ENCODE data around the gene CAMK1D. TPM values are rescaled to one million over a fixed set of nuclear protein-coding genes. Genes with fewer than 3 reads are reported as not detected.

CAMK1D gene
- 6.3 TPM in 2 replicates for total RNA-seq

DNA sequence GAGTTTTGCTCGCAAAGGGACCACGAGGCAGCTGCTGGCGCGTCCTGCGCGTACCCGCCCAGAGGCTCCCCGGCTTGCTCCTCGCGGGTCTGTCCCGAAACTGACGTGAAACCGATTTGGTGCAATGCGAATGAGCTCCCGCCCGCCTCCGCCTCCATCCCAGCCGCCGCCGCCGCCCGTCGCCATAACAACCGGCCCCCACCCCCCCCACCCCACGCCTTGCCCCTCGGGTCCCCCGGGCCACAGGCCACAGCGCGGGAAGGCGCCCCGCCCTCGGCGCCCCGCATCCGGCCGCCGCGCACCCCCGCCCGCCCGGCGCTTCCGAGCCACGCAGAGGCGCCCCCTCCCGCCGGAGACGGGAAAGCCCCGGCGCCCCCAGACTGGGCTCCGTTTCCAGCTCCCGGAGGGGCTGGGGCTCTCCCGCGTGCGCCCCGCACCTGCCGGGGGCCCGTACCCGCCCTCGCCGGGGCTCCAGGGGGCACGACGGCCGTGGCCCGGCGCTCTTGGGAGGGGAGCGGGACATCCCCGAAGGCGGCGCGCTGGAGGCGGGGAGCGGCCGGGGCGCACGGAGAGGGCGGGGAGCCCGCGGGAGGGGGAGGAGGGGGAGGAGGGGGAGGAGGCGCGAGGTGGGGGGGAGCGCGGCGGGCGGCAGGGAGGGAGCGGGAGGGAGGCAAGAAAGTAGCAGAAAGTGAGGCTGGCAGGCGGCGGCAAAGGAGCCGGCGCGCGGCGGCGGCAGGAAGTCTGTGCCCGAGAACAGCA, at the start of gene CAMK1D:
TSS of gene CAMK1D (plus strand) at position 678 of the 759 bp plus-strand sequence.

Other genes starting within 250 kb of the CAMK1D start
- 6.0 and 6.6 TPM in 2 replicates for gene SEC61A2, start 219.9 kb upstream of the CAMK1D start, total RNA-seq
- 63.3 and 65.6 TPM in 2 replicates for gene NUDT5, start 153.7 kb upstream of the CAMK1D start, total RNA-seq
- 130 and 165 TPM in 2 replicates for gene CDC123, start 153.4 kb upstream of the CAMK1D start, total RNA-seq

All from smooth muscle cell of bladder (primary cell).